ENCODE data around the gene NDUFB4.
"Not testable (repeated sequence)": the region's sequence is repeated elsewhere in the genome, so short reads cannot be mapped to it uniquely, and the experiment has no call there.

Gene NDUFB4

GRCh38 chr3:120569222-120570057 is 26.7 kb upstream of the NDUFB4 start:
- no peak for DNase-seq (ENCODE audit: low read depth in 2 of 2)

GRCh38 chr3:120572027-120572426 is 24.1 kb upstream of the NDUFB4 start:
- DNase-seq (ENCODE audit: low read depth in 2 of 2), result no peak

GRCh38 chr3:120587332-120587975 is 8.7 kb upstream of the NDUFB4 start:
- DNase-seq (ENCODE audit: low read depth in 2 of 2), result no peak

GRCh38 chr3:120595788-120596115 is 384 bp upstream of the NDUFB4 start:
- no peak for DNase-seq (ENCODE audit: low read depth in 2 of 2)

GRCh38 chr3:120596853-120597223 is 702 bp downstream of the NDUFB4 start:
- DNase-seq (ENCODE audit: low read depth in 2 of 2), result no peak

GRCh38 chr3:120597445-120598049 is 1.4 kb downstream of the NDUFB4 start:
- DNase-seq (ENCODE audit: low read depth in 2 of 2), result no peak

GRCh38 chr3:120599211-120599610 is 3.1 kb downstream of the NDUFB4 start:
- DNase-seq (ENCODE audit: low read depth in 2 of 2), result no peak

GRCh38 chr3:120601554-120601953 is 5.4 kb downstream of the NDUFB4 start:
- DNase-seq (ENCODE audit: low read depth in 2 of 2), result no peak

GRCh38 chr3:120602682-120603081 is 6.5 kb downstream of the NDUFB4 start:
- DNase-seq (ENCODE audit: low read depth in 2 of 2), result no peak

- DNase-seq (ENCODE audit: low read depth in 2 of 2), result no peak
These were observed 8.2 kb downstream of the NDUFB4 start for GRCh38 chr3:120604382-120604781.

- no peak for DNase-seq (ENCODE audit: low read depth in 2 of 2)
These were observed 8.6 kb downstream of the NDUFB4 start for GRCh38 chr3:120604784-120605183.

- no peak for DNase-seq (ENCODE audit: low read depth in 2 of 2)
These were observed 12.4 kb downstream of the NDUFB4 start for GRCh38 chr3:120608506-120608905.

GRCh38 chr3:120614765-120615164 is 18.6 kb downstream of the NDUFB4 start:
- no peak for DNase-seq (ENCODE audit: low read depth in 2 of 2)

GRCh38 chr3:120615847-120616609 is 19.9 kb downstream of the NDUFB4 start:
- no peak for DNase-seq (ENCODE audit: low read depth in 2 of 2)

- DNase-seq (ENCODE audit: low read depth in 2 of 2), result not testable (repeated sequence)
These were observed 20.6 kb downstream of the NDUFB4 start for GRCh38 chr3:120616745-120617144.

GRCh38 chr3:120622457-120622856 is 26.3 kb downstream of the NDUFB4 start:
- DNase-seq (ENCODE audit: low read depth in 2 of 2), result no peak

- DNase-seq (ENCODE audit: low read depth in 2 of 2), result no peak
These were observed 27.0 kb downstream of the NDUFB4 start for GRCh38 chr3:120622870-120623726.

- DNase-seq (ENCODE audit: low read depth in 2 of 2), result no peak
These were observed 27.6 kb downstream of the NDUFB4 start for GRCh38 chr3:120623727-120624093.

GRCh38 chr3:120625159-120625586 is 29.0 kb downstream of the NDUFB4 start:
- no peak for DNase-seq (ENCODE audit: low read depth in 2 of 2)

GRCh38 chr3:120634539-120634938 is 38.4 kb downstream of the NDUFB4 start:
- DNase-seq (ENCODE audit: low read depth in 2 of 2), result no peak

- DNase-seq (ENCODE audit: low read depth in 2 of 2), result no peak
These were observed 40.8 kb downstream of the NDUFB4 start for GRCh38 chr3:120636795-120637401.
